Astrocyte (in vitro differentiated cells and primary cell): ENCODE measurements around the gene TTBK1.

Experiments
- CTCF ChIP-seq: IDR thresholded peaks from 2 replicates; pipeline ENCODE4 v1.5.1; 2011; ENCODE audit warnings: low read depth, mild to moderate bottlenecking, inconsistent platforms, low read length, moderate library complexity; ENCODE audit not compliant: insufficient read depth
- EZH2 ChIP-seq: IDR thresholded peaks from 2 replicates; pipeline ENCODE4 v1.6.1; 2012; ENCODE audit warnings: mild to moderate bottlenecking, low read length, inconsistent platforms; ENCODE audit not compliant: insufficient read depth

GRCh38 chr6:43280234-43280633 is 37.0 kb downstream of the TTBK1 start:
- TF ChIP-seq CTCF, result no peak
- no peak for TF ChIP-seq EZH2
